Measurements from ENCODE around the gene RNF14.

DNA sequence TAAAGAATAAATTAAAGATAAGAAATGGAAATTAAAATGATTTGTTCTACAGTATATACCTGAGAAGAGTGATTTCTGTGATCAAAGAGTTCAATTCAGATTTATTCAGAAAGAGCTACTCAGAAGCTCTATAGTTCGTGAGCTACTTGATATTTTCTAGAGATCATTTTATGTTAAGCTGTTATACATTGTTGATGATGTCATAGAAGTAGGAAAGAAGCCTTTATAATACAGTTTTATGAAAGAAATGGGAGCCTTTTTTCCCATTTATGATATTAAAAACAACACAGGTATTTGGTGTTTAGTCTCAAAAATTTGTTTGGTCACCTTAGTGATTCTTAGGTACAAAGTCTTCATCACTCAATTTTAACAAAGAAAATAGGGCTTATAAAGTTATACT is 20.8 kb downstream of the RNF14 start:
- TF ChIP-seq, protein P1, sequence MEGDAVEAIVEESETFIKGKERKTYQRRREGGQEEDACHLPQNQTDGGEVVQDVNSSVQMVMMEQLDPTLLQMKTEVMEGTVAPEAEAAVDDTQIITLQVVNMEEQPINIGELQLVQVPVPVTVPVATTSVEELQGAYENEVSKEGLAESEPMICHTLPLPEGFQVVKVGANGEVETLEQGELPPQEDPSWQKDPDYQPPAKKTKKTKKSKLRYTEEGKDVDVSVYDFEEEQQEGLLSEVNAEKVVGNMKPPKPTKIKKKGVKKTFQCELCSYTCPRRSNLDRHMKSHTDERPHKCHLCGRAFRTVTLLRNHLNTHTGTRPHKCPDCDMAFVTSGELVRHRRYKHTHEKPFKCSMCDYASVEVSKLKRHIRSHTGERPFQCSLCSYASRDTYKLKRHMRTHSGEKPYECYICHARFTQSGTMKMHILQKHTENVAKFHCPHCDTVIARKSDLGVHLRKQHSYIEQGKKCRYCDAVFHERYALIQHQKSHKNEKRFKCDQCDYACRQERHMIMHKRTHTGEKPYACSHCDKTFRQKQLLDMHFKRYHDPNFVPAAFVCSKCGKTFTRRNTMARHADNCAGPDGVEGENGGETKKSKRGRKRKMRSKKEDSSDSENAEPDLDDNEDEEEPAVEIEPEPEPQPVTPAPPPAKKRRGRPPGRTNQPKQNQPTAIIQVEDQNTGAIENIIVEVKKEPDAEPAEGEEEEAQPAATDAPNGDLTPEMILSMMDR (IDR thresholded peaks at IDR 0.05) = no peak
- no peak for TF ChIP-seq REST (IDR thresholded peaks at IDR 0.05; ENCODE audit: insufficient read depth in 1 of 2, low read depth in 2 of 2, low read length in 1 of 2)
- no peak for TF ChIP-seq SIN3A (IDR thresholded peaks at IDR 0.05; ENCODE audit: borderline replicate concordance, insufficient read depth, low read depth, low read length)
- no peak for TF ChIP-seq POLR2AphosphoS5 (IDR thresholded peaks at IDR 0.05; ENCODE audit: low read depth, low read length)
- TF ChIP-seq TCF7L2 (IDR thresholded peaks at IDR 0.05; ENCODE audit: low read depth, low read length) = no peak
